SHP77 treated with DMSO at 0.1 percent for 48 hours (cell line): Measurements from ENCODE around the gene SYNE2.
A peak's percentile ranks its signal among the peaks of the same experiment; 100 is the strongest.

Experiments used
- DNase-seq: peaks from one replicate; lab custom pipeline; 2025; lab: John Stamatoyannopoulos, UW

Gene SYNE2

DNA sequence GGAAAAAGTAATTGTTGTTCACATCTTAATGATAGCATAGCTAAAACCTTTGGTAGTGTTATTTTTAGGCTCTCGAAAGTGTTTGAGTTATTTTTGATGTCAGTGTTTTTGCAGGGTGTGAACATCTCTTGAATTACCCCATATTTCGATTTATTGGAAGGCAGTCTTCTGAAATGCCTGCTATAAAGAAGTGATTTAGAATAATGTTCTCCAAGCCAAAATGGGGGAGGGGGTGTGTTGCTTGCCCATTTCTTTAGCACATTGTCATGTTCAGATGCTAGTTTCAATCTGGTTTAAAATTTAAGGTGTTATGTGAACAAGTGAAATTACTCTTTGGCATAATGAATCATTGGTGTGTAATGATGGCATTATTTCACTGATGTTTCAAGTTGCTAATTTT lies 110.6 kb downstream of the SYNE2 start:
- no peak for DNase-seq

- DNase-seq, result peak; percentile 35
Observed at GRCh38 chr14:63964113-63964512, 111.3 kb downstream of the SYNE2 start.

DNA sequence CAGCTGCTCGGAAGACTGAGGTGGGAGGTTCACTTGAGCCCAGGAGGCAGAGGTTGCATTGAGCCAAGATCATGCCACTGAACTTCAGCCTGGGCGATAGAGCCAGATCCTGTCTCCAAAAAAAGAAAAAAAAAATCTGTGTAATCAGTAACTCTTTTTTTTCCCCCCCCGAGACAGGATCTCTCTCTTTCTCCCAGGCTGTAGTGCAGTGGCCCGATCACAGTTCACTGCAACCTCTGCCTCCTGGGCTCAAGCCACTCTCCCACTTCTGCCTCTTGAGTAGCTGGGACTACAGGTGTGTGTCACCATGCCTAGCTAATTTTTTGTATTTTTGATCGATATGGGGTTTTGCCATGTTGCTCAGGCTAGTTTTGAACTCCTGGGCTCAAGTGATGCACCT lies 113.6 kb downstream of the SYNE2 start:
- DNase-seq, result no peak

GRCh38 chr14:63972323-63972932 lies 119.6 kb downstream of the SYNE2 start:
- DNase-seq, result peak; percentile 65

- DNase-seq, result no peak
Observed at GRCh38 chr14:63974176-63974575, 121.4 kb downstream of the SYNE2 start.

DNA sequence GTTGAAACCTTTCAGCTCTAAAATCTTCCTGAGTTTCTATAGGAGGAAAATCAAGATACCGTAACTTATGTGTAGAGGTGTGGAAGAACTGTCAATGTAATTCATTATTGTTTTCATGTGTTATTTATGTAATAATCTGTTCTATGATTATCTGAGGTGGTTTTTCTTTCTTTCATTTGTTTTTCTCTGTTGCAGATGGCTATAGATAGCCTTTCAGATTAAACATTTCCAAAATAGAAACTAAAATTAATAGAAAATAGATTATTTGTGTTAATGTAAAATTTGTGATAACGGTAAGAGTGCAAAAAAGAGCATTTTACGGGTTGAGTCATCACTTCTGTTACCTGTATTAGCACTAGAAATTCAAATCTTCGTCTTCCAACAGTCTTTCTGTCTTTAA lies 128.8 kb downstream of the SYNE2 start:
- no peak for DNase-seq

DNA sequence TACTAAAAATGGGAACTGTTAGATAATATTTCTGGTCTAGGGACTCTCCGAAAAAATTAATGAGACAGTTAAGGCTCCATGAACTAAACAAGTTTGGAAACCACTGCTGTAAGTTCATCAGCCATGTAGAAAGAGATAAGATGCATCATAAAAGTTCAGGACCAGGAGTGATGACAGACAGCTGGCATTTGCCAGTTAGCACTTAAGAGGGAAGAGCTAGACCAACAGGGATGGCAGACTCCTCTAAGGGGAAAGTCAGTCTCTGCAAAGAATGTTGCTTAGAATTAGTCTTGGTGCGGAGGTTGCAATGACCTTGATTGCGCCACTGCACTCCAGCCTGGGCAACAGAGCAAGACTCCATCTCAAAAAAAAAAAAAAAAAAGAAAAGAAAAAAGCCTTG lies 129.4 kb downstream of the SYNE2 start:
- DNase-seq, result no peak

DNA sequence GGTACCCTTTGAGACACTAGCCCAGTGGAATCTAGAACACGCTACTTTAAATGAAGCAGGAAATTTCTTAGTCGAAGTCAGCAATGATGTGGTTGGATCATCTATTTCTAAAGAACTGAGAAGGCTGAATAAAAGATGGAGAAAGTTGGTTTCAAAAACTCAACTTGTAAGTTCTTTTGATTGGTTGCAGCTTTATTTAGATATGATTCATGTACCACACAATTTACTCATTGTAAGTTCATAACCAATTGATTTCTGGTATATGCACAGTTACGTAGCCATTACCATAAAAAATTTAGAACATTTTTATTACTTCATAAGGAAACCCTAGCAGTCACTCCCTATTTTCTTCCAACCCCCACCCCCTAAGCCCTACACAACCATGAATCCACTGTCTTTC lies 129.8 kb downstream of the SYNE2 start:
- DNase-seq, result no peak

DNA sequence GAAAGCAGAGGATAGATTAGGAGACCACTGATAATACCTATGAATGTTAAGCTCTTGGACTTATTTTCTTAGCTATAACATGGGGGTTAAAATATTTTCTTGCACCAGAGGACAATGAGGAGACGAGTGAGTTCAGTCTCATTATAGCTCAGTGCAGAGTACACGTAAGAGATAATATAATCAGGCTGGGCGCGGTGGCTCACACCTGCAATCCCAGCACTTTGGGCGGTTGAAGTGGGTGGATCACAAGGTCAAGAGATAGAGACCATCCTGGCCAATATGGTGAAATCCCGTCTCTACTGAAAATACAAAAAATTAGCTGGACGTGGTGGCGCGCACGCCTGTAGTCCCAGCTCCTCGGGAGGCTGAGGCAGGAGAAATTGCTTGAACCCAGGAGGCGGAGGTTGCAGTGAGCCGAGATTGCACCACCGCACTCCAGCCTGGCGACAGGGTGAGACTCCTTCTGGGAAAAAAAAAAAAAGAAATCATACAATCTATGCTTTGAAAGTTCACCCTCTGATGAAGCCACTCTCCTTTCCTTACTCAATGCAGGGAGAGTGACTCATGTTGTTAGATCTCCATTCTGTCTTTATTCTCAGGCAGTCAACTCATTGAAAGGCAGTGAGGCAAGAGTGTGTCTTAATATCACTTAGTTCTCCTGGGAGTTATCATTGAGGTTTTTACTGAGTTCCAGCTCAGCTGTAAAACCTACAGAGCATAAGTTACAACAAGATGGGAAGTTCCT lies 134.2 kb downstream of the SYNE2 start:
- DNase-seq, result no peak

- no peak for DNase-seq
Observed at GRCh38 chr14:63988579-63988978, 135.8 kb downstream of the SYNE2 start.

DNA sequence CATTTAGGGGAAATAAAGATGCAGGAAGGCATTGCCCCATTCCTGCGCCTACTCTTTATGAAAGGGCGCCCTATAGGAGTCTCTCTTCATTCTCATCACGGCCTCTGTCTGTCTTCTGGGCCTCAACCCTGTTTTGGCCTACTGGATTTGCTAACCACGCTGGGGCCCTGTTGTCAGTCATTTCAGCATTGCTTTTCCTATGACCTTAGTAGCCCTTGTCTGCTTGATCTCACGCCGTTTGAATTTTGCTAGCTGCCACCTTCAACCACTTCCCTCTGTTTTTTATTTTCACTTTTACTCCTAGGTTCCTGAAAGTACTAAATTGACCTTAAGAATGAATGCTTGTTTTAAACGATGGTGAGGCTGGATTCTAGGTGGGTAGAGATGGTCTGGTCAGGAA lies 139.0 kb downstream of the SYNE2 start:
- no peak for DNase-seq

DNA sequence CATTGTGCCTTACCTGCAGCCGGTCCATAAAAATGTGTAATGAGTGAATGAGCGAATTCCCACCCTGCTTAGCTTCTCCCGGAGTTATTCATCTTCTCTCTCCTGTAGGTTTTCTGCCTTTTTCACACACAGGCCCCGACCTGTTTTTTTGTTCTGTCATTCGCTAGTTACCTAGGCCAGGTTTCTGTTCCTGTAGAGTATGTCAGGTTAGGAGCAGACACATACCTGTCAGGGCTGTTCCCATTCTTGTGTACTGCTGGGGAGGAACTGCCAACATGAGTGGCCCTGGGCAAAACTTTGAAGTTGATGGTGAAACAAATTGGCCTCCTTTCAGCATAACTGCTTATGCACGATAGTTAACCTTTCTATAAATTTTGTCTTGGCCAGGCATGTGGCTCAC lies 140.1 kb downstream of the SYNE2 start:
- DNase-seq, result no peak

DNA sequence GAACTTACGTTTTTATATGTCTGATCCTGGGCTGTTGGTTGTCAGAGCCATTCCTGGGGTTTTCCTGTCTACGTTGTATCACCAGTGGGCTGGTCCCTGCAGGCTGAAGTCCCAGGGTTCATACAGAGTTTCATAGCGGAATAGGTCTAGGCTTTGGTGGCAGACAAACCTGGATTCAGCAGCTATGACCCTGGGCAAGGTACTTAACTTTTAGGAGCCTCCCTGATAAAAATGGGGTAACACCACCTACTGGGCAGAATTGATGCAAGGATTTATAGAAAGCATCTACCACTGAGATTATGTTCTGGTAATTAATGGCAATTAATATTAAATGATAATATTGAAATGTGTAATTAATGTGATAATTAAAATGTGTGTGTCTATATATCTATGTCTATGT lies 141.2 kb downstream of the SYNE2 start:
- no peak for DNase-seq

- DNase-seq, result no peak
Observed at GRCh38 chr14:63995285-63995684, 142.5 kb downstream of the SYNE2 start.

DNA sequence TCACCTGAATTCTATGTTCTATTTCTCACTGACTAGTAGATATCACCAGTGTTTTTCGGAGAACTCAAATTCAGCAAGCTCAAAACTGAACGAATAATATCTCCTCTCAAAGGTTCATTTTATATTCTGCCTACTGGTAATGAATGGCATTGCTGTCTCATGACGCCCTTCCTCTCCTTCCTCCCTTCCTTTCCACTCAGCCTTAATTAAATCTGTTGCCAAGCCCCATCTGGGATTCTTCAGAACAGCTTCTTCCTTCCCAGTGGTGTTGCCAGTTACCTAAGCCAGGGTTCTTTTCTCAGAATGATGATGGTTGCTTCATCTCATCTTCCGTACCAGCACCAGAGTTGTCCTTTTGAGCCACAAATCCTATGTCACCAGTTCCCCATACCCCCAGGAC lies 143.2 kb downstream of the SYNE2 start:
- no peak for DNase-seq

DNA sequence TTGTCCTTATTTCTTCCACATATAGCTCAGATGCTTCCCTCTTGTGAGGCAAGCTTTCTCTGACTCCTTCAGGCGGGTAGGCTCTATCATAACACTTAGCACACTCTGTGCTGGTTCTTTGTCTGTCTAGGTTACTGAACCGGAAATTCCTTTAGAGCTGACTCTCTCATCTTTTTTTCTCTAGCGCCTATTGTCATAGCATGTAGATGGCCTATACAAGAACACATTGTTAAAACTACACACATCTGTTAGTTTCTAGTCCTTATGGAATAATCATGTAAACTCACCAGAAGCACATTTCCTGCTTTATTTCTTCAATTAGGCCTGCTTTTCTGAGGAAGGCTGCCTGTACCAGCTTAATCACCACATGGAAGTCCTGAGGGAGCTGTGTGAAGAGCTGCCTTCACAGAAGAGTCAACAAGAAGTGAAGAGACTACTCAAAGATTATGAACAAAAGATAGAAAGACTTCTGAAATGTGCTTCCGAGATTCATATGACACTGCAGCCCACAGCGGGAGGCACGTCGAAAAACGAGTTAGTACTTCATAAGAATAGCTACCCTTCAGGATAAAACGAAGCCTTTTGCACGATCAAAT lies 143.9 kb downstream of the SYNE2 start:
- DNase-seq, result no peak

GRCh38 chr14:64000749-64001148 lies 147.9 kb downstream of the SYNE2 start:
- no peak for DNase-seq

DNA sequence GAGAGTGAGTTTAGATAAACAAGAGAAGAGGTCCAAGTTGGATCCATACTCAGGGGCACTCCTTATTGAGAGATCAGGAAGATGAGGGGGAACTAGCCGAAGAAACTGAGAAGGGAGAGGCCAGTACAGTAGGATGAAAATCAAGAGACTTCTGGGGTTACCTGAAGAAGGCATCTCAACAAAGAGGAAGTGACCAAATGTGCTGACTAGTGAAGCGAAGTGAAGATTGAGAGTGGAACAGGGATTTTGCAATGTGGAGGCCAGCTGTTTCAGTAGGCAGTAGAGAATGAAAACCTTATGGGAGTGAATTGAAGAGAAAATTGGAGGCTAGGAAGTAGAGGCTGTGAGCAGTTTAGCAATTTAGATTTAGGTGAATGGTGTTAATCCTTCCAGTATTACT lies 153.0 kb downstream of the SYNE2 start:
- DNase-seq, result no peak

DNA sequence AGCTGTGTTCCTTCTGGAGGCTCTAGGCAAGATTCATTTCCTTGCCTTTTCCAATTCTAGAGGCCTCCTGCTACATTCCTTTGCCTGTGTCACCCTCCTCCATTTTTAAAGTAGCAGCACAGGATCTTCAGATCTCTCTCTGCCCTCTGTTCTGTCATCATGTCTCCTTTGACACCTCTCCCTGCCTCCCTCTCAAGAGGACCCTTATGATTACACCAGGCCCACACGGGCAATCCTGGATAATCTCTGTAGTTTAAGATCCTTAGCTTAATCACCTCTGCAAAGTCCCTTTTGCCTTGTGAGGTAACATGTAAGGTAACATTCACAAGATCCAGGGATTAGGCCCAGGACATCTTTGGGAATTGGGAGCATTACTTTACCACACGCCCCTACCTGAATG lies 155.2 kb downstream of the SYNE2 start:
- DNase-seq, result no peak

DNA sequence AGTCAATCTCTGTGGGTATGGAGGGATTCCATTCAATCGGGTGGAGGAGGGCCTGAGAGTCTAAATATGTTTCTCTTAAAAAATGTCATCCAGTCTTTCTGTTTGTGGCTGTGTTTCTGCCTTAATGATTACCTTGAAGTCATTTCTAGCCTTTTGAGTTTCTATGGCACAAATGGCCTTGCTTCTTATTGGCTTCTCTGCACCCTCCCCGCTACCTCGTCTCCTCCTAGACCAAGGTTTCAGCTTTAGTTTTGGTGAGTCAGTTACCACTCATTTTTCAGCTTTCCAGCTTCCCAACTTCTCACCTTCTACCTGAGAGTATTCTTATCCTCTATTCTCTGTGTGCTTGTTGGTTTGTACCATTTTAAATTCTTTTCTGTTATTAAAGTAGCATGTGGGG lies 159.2 kb downstream of the SYNE2 start:
- no peak for DNase-seq

GRCh38 chr14:64012720-64013119 lies 159.9 kb downstream of the SYNE2 start:
- DNase-seq, result no peak

GRCh38 chr14:64025479-64025878 lies 172.7 kb downstream of the SYNE2 start:
- DNase-seq, result no peak

- no peak for DNase-seq
Observed at GRCh38 chr14:64026600-64026999, 173.8 kb downstream of the SYNE2 start.

DNA sequence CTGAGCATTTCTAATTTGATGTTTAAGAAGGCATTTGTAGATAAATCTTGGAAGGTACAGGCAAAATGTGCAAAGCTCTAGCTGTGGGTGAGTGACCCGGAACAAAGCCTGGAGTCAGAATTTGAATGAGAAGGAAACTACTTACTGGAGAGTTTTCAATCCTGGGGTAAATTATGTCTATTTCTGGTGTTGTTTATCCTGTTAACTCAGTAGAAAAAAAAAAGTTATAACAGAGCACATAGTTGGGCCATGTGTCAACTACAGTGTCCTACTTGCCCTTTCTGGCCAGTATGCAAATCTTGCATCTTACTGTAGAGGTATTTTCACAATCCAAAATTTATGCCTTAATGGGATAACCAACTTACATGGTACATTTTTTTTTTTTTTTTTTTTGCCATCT lies 182.3 kb downstream of the SYNE2 start:
- DNase-seq, result no peak
